Activated naive CD4-positive, alpha-beta T cell treated with anti-CD3 and anti-CD28 coated beads, Interleukin-2, amount 50 U/mL, for 72 hours (primary cell): ENCODE data around the gene NYAP1. TPM values are rescaled to one million over a fixed set of nuclear protein-coding genes. Genes with fewer than 3 reads are reported as not detected.
"Not testable (repeated sequence)": the region's sequence is repeated elsewhere in the genome, so short reads cannot be mapped to it uniquely, and the experiment has no call there.

Experiments used
- ATAC-seq, 2 donors: fragments of 150-1000 bp; cut with Tn5 transposase; 2 replicates each; pipeline ENCODE4 v1.10.0; 2021; ENCODE audit warnings: mild to moderate bottlenecking in 2 of 2, moderate library complexity in 2 of 2
- DNase-seq, 2 donors: peaks; one replicate each; pipeline ENCODE4 v3.0.0; 2021 to 2022; ENCODE audit warnings: low spot score in 2 of 2
- H3K27ac Mint-ChIP-seq, 2 donors: one replicate each; pipeline ENCODE4 v1.8.0; 2022; ENCODE audit warnings: mild to moderate bottlenecking in 2 of 2, mixed read lengths in 2 of 2
- H3K36me3 Mint-ChIP-seq, 2 donors: one replicate each; pipeline ENCODE4 v1.8.0; 2022; ENCODE audit warnings: mixed read lengths in 2 of 2
- H3K9me3 Mint-ChIP-seq, 2 donors: one replicate each; pipeline ENCODE4 v1.8.0; 2022; ENCODE audit warnings: mixed read lengths in 2 of 2
- total RNA-seq, 2 donors: library from RNA; stranded (reverse); gene quantifications; one replicate each; pipeline ENCODE4 v1.2.3, GENCODE V29; 2022

NYAP1 gene
- total RNA-seq, 2 donors from 2014 or later = 0.89 to 1.0 TPM

DNA sequence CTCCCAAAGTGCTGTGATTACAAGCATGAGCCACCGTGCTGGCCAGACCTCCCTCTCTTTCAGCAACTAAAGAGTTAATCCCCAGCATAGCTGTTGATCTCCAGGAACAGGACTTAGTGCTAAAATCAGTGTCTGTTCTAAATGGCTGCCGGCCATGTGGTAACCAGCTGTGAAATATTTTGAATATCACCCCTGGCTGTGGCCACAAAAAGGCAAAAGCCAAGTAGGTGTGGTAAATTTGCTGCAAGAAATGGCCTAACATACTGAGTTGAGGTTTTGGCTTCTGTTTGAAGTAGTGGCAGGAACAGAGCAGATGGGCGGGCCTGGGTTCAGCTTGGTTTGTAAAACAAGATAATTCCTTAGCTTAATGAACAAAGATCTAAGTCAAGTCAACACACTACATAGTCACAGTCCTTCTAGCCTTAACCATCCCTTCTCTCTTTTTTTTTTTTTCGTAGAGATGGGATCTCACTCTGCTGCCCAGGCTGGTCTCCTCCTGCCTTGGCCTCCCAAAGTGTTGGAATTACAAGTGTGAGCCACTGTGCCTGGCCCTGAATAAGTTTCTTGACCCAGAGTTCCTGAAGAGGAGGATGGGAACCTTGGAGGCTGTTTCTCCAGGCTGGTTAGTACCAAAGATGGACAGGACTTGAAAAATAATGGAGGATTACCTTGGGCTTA is 32.5 kb downstream of the NYAP1 start:
- Mint-ChIP-seq H3K36me3 (no peaks in the 10 kb centered on the region), H3K9me3 (no peaks in the 10 kb centered on the region), H3K27ac (peak overlapping the region in 1 of 2 donors; percentile 72)
- no peak for DNase-seq
- ATAC-seq = peak; percentile 59 to 84

- ATAC-seq (no peak), DNase-seq (no peak)
- Mint-ChIP-seq H3K27ac (no peak overlapping the region), H3K36me3 (no peaks in the 10 kb centered on the region), H3K9me3 (no peaks in the 10 kb centered on the region)
These were observed 33.6 kb downstream of the NYAP1 start for GRCh38 chr7:100517305-100517704.

DNA sequence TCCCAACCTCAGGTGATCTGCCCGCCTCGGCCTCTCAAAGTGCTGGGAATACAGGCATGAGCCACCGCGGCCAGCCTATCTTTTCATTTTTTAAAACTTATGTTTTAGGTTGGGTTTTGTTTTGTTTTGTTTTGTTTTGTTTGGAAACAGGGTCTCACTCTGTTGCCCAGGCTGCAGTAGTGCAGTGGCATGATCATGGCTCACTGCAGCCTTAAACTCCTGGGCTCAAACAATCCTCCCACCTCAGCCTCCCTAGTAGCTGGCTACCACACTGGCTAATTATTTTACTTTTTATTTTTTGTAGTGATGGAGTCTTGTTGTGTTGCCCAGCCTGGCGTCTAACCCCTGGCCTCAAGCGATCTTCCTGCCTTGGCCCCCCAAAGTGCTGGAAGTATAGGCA is 35.9 kb downstream of the NYAP1 start:
- Mint-ChIP-seq H3K36me3 (no peaks in the 10 kb centered on the region), H3K9me3 (no peaks in the 10 kb centered on the region), H3K27ac (no peak overlapping the region)
- no peak for ATAC-seq
- DNase-seq = no peak

GRCh38 chr7:100520138-100520537 is 36.4 kb downstream of the NYAP1 start:
- Mint-ChIP-seq H3K9me3 (no peaks in the 10 kb centered on the region), H3K27ac (peak overlapping the region in 1 of 2 donors; percentile 7), H3K36me3 (no peaks in the 10 kb centered on the region)
- ATAC-seq (no peak), DNase-seq (no peak)

DNA sequence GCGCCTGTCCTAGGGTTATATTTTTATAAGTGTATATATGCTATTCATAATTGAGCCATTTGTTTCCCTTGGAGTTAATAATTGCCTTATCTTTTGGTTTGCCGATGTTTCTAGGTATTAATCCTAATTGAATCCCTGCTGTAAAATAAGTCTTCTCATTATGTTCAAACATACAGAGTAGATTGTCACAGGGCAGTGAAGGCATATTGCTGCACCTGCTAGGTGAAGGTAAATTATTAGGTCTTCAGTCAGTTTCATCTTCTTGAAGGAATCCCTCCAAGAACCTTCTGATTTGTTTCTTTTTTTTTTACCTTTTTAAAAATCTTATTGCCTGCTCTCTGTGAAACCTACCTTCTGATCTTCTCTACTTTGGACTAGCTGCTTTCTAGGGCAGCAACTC is 37.3 kb downstream of the NYAP1 start:
- no peak for ATAC-seq
- Mint-ChIP-seq H3K9me3 (no peaks in the 10 kb centered on the region), H3K36me3 (no peaks in the 10 kb centered on the region)

DNA sequence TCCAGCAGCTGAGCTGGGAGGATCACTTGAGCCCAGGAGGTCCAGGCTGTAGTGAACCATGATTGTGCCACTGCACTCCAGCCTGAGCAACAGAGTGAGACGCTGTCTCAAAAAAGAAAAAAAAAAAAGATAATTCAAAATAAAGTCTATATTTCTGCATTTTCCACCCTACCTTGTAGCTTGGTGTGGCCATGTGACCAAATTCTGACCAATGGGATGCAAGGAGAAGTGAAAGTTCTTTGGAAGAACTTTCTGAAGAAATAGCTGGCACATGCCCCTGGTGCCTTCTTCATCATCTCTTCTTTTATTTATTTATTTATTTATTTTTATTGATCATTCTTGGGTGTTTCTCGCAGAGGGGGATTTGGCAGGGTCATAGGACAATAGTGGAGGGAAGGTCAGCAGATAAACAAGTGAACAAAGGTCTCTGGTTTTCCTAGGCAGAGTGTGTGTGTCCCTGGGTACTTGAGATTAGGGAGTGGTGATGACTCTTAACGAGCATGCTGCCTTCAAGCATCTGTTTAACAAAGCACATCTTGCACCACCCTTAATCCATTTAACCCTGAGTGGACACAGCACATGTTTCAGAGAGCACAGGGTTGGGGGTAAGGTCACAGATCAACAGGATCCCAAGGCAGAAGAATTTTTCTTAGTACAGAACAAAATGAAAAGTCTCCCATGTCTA is 38.3 kb downstream of the NYAP1 start:
- not testable (repeated sequence) for ATAC-seq, H3K9me3 Mint-ChIP-seq, H3K36me3 Mint-ChIP-seq, DNase-seq, H3K27ac Mint-ChIP-seq

More for the DNA sequence above, 37.3 kb downstream of the NYAP1 start:
- H3K27ac Mint-ChIP-seq = no peak overlapping the region
- DNase-seq = no peak

DNA sequence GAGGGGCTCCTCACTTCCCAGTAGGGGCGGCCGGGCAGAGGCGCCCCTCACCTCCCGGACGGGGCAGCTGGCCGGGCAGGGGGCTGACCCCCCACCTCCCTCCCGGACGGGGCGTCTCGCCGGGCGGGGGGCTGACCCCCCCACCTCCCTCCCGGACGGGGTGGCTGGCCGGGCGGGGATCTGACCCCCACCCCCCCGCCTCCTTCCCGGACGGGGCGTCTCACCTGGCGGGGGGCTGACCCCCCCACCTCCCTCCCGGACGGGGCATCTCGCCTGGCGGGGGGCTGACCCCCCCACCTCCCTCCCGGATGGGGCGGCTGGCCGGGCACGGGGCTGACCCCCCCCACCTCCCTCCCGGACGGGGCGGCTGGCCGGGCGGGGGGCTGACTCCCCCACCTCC is 39.5 kb downstream of the NYAP1 start:
- not testable (repeated sequence) for H3K9me3 Mint-ChIP-seq, ATAC-seq

DNA sequence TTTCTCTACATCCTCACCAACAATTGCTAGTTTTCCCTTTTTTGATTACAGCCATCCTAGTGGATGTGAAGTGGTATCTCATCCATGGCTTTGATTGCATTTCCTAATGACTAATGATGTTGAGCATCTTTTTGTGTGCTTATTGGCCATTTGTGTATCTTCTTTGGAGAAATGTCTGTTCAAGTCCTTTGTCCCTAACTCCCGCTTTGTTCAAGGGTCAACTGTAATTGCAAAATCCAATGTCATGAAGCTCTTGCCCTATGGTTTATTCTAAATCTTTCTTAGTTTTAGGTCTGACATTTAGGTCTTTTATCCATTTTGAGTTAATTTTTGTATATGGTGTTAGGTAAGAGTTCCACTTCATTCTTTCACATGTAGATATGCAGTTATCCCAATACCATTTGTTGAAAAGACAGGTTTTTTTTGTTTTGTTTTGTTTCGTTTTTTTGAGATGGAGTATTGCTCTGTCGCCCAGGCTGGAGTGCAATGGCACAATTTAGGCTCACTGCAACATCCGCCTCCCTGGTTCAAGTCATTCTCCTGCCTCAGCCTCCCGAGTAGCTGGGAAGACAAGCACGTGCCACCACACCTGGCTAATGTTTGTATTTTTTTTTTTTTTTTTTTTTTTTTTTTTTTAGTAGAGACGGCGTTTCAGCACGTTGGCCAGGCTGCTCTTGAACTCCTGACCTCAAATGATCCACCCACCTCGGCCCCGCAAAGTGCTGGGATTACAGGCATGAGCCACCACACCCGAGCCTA is 44.6 kb downstream of the NYAP1 start:
- not testable (repeated sequence) for H3K9me3 Mint-ChIP-seq, H3K36me3 Mint-ChIP-seq, ATAC-seq, H3K27ac Mint-ChIP-seq, DNase-seq

More for the DNA sequence above, 39.5 kb downstream of the NYAP1 start:
- H3K36me3 Mint-ChIP-seq, H3K27ac Mint-ChIP-seq, DNase-seq: not testable (repeated sequence)

DNA sequence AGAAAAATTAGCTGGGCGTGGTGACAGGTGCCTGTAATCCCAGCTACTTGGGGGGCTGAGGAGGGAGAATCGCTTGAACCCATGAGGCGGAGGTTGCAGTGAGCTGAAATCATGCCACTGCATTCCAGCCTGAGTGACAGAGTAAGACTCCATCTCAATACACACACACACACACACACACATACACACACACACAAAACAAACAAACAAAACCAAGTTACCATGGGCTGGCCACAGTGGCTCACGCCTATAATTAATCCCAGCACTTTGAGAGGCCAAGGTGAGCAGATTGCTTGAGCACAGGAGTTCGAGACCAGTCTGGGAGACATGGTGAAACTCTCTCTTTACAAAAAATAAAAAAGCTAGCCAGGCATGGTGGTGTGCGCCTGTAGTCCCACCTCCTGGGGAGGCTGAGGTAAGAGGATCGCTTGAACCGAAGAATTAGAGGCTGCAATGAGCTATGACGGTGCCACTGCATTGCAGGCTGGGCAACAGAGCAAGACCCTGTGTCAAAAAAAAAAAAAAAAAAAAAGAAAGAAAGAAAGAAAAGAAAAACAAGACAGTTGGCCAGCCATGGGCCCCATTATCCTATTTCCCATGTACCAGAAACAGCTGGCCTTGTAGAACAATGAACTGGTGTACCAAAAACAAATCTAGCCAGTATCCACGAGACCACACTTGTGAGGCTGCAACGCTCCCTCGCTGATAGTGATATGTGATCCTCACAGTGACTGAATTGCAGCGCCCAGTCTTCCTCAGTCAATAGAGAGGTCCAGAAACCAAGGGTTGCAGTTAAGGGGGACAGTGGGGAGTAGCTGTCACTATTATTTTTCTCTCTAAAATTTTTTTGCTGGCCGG is 48.7 kb downstream of the NYAP1 start:
- ATAC-seq (no peak), DNase-seq (no peak)
- no peaks in the 10 kb centered on the region for H3K36me3 Mint-ChIP-seq

DNA sequence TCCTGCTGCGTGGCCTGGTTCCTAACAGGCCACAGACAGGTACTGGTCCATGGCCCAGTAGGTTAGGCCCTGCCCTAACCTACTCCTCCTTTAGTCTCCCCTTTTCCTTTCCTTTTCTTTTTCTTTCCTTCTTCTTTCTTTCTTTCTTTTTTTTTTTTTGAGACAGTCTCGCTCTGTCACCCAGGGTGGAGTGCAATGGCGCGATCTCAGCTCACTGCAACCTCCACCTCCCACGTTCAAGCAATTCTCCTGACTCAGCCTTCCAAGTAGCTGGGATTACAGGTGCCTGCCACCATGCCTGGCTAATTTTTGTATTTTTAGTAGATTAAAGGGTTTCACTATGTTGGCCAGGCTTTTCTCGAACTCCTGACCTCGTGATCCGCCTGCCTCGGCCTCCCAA is 52.3 kb downstream of the NYAP1 start:
- not testable (repeated sequence) for DNase-seq, ATAC-seq, H3K9me3 Mint-ChIP-seq
- Mint-ChIP-seq H3K27ac (peak overlapping the region in 1 of 2 donors; percentile 93), H3K36me3 (peaks cover 7 to 12% of the 10 kb centered on the region in 2 donors)

More for the DNA sequence above, 48.7 kb downstream of the NYAP1 start:
- no peak overlapping the region for H3K27ac Mint-ChIP-seq
- no peaks in the 10 kb centered on the region for H3K9me3 Mint-ChIP-seq

DNA sequence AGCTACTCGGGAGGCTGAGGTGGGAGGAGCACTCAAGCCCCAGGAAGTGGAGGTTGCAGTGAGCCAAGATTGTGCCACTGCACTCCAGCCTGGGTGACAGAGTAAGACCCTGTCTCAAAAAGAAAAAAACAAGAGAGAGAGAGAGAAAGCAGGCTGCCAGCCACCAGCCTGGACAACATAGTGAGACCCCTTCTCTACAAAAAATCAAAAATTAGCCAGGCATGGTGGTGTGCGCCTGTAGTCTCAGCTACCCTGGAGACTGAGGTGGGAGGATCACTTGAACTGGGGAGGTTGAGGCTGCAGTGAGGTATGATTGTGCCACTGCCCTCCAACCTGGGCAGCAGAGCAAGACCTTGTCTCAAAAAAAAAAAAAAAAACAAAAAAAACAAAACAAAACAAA is 53.0 kb downstream of the NYAP1 start:
- DNase-seq, H3K9me3 Mint-ChIP-seq, ATAC-seq: not testable (repeated sequence)
- peaks cover 12% of the 10 kb centered on the region in 2 donors for H3K36me3 Mint-ChIP-seq
- peak overlapping the region in 1 of 2 donors; percentile 93 for H3K27ac Mint-ChIP-seq

- no peak for DNase-seq
- no peak for ATAC-seq
- Mint-ChIP-seq H3K9me3 (no peaks in the 10 kb centered on the region), H3K27ac (peak overlapping the region; percentile 75 to 93), H3K36me3 (peaks cover 12% of the 10 kb centered on the region in 2 donors)
These were observed 54.6 kb downstream of the NYAP1 start for GRCh38 chr7:100538348-100538653.

- peaks cover 12% of the 10 kb centered on the region in 2 donors for H3K36me3 Mint-ChIP-seq
- H3K27ac Mint-ChIP-seq = peak within 1 kb of the TSS; percentile 88 to 93
- H3K9me3 Mint-ChIP-seq = no peaks in the 10 kb centered on the region
- DNase-seq = peak; percentile 100
- ATAC-seq = peak; percentile 91 to 94
These were observed 55.1 kb downstream of the NYAP1 start, which contains the start of gene AGFG2 for GRCh38 chr7:100538654-100539435. AGFG2 (plus strand) TSS chr7:100539203; CDS start chr7:100539347, 144 bp downstream.

GRCh38 chr7:100539436-100540006 is 55.8 kb downstream of the NYAP1 start:
- Mint-ChIP-seq H3K27ac (peak overlapping the region; percentile 88 to 93), H3K9me3 (no peaks in the 10 kb centered on the region), H3K36me3 (peaks cover 12% of the 10 kb centered on the region in 2 donors)
- ATAC-seq = no peak
- DNase-seq = no peak

- ATAC-seq = no peak
- Mint-ChIP-seq H3K36me3 (peaks cover 12% of the 10 kb centered on the region in 2 donors), H3K27ac (peak overlapping the region; percentile 88 to 93), H3K9me3 (no peaks in the 10 kb centered on the region)
- no peak for DNase-seq
These were observed 56.5 kb downstream of the NYAP1 start for GRCh38 chr7:100540073-100540723.
